Activated B cell treated with CpG ODN at 0.5 μM for 24 hours (primary cell): Measurements from ENCODE around the gene HNRNPF. TPM values are rescaled to one million over a fixed set of nuclear protein-coding genes. Genes with fewer than 3 reads are reported as not detected.
A peak's percentile ranks its signal among the peaks of the same experiment; 100 is the strongest.

Source experiments
- ATAC-seq: fragments of 200-7000 bp; cut with Tn5 transposase; one replicate; pipeline ENCODE4 v1.10.0; 2021; ENCODE audit warnings: low read depth, mild to moderate bottlenecking, moderate library complexity
- CTCF ChIA-PET: fragments of 350-600 bp; sonication (Branson Sonifier 250); formaldehyde crosslinking; loops from one replicate; lab custom pipeline; 2021; ENCODE audit warnings: antibody characterized with exemption; lab: Charles Lee
- POLR2A ChIA-PET: fragments of 350-600 bp; sonication (Branson Sonifier 250); formaldehyde crosslinking; loops from one replicate; lab custom pipeline; 2021; ENCODE audit warnings: antibody characterized with exemption; lab: Charles Lee
- DNase-seq: peaks from one replicate; pipeline ENCODE4 v3.0.0; 2022
- H3K27ac Mint-ChIP-seq: one replicate; pipeline ENCODE4 v1.8.0; 2020; ENCODE audit warnings: mixed read lengths
- H3K27me3 Mint-ChIP-seq: one replicate; pipeline ENCODE4 v1.8.0; 2021; ENCODE audit warnings: mixed read lengths
- H3K36me3 Mint-ChIP-seq: one replicate; pipeline ENCODE4 v1.8.0; 2021; ENCODE audit warnings: low read depth, mixed read lengths
- H3K4me1 Mint-ChIP-seq: one replicate; pipeline ENCODE4 v1.8.0; 2021; ENCODE audit warnings: mixed read lengths
- H3K4me3 Mint-ChIP-seq: one replicate; pipeline ENCODE4 v1.8.0; 2020; ENCODE audit warnings: mild to moderate bottlenecking, mixed read lengths
- H3K9me3 Mint-ChIP-seq: one replicate; pipeline ENCODE4 v1.8.0; 2020; ENCODE audit warnings: mixed read lengths
- CTCF ChIP-seq: fragments of 200-600 bp; IDR thresholded peaks from one replicate; pipeline ENCODE4 v1.8.0; 2022; ENCODE audit warnings: antibody characterized with exemption, mild to moderate bottlenecking
- intact Hi-C: fragments of 100-400 bp; cut with micrococcal nuclease; formaldehyde crosslinking; loops from one replicate; pipeline ENCODE4 v1.15.1; 2024
- total RNA-seq: library from RNA; stranded (reverse); gene quantifications from 2 replicates; pipeline ENCODE4 v1.2.3, GENCODE V29; 2022

The HNRNPF gene
- total RNA-seq, 1 donor from 2014 or later = 253 TPM

- no peak overlapping the region for H3K27ac Mint-ChIP-seq
- ChIA-PET POLR2A (no interaction called here), CTCF (no interaction called here)
- no peaks in the 10 kb centered on the region for H3K36me3 Mint-ChIP-seq
- peaks cover 8% of the 10 kb centered on the region for H3K4me1 Mint-ChIP-seq
- TF ChIP-seq CTCF = no peak
- H3K4me3 Mint-ChIP-seq = no peak overlapping the region
- DNase-seq (no peak), ATAC-seq (no peak)
- peaks cover 13% of the 10 kb centered on the region for H3K27me3 Mint-ChIP-seq
- H3K9me3 Mint-ChIP-seq = no peaks in the 10 kb centered on the region
- intact Hi-C loops = no loop called here
Observed at GRCh38 chr10:43351301-43351700, 57.7 kb downstream of the HNRNPF start.

- no peaks in the 10 kb centered on the region for H3K36me3 Mint-ChIP-seq
- no peak overlapping the region for H3K4me3 Mint-ChIP-seq
- peaks cover 13% of the 10 kb centered on the region for H3K27me3 Mint-ChIP-seq
- no peak for TF ChIP-seq CTCF
- no peak overlapping the region for H3K27ac Mint-ChIP-seq
- H3K4me1 Mint-ChIP-seq = peaks cover 8% of the 10 kb centered on the region
- no peak for ATAC-seq
- ChIA-PET POLR2A (no interaction called here), CTCF (no interaction called here)
- no peaks in the 10 kb centered on the region for H3K9me3 Mint-ChIP-seq
- DNase-seq = no peak
- intact Hi-C loops = no loop called here
Observed at GRCh38 chr10:43350686-43351085, 58.3 kb downstream of the HNRNPF start.

- intact Hi-C loops = no loop called here
- no peak for TF ChIP-seq CTCF
- H3K27ac Mint-ChIP-seq = no peak overlapping the region
- H3K27me3 Mint-ChIP-seq = peaks cover 13% of the 10 kb centered on the region
- ATAC-seq = no peak
- H3K9me3 Mint-ChIP-seq = no peaks in the 10 kb centered on the region
- CTCF ChIA-PET = interaction anchor here (3.0 kb wide), 1 partner anchor 57 kb away, joined by 9 read pairs; no protein-coding TSS in a partner anchor
- no peak for DNase-seq
- no peak overlapping the region for H3K4me3 Mint-ChIP-seq
- POLR2A ChIA-PET = no interaction called here
- H3K36me3 Mint-ChIP-seq = no peaks in the 10 kb centered on the region
- peaks cover 8% of the 10 kb centered on the region for H3K4me1 Mint-ChIP-seq
Observed at GRCh38 chr10:43350156-43350555, 58.8 kb downstream of the HNRNPF start.

GRCh38 chr10:43348511-43349312 is 60.3 kb downstream of the HNRNPF start:
- POLR2A ChIA-PET = no interaction called here

More at GRCh38 chr10:43348511-43349312, 60.3 kb downstream of the HNRNPF start:
- intact Hi-C loops = loop anchor here (1.0 to 10.0 kb wide), 4 partner anchors 55 to 594 kb away; no protein-coding TSS in a partner anchor
- CTCF ChIA-PET = interaction anchor here (1.0 to 3.0 kb wide), 5 partner anchors 11 to 208 kb away, joined by 3 to 9 read pairs (median 3); no protein-coding TSS in a partner anchor
- peak; percentile 100 for ATAC-seq
- no peak overlapping the region for H3K27ac Mint-ChIP-seq
- H3K27me3 Mint-ChIP-seq = peaks cover 13% of the 10 kb centered on the region
- no peak overlapping the region for H3K4me3 Mint-ChIP-seq
- peaks cover 8% of the 10 kb centered on the region for H3K4me1 Mint-ChIP-seq
- peak; percentile 59 for DNase-seq
- no peaks in the 10 kb centered on the region for H3K36me3 Mint-ChIP-seq
- no peaks in the 10 kb centered on the region for H3K9me3 Mint-ChIP-seq
- no peak for TF ChIP-seq CTCF
